ENCODE results near the gene ABHD6. TPM values are rescaled to one million over a fixed set of nuclear protein-coding genes. Genes with fewer than 3 reads are reported as not detected.
"Not testable (repeated sequence)": the region's sequence is repeated elsewhere in the genome, so short reads cannot be mapped to it uniquely, and the experiment has no call there.

ABHD6 gene
- total RNA-seq, 1 donor from 2014 or later, result 3.0 TPM

DNA sequence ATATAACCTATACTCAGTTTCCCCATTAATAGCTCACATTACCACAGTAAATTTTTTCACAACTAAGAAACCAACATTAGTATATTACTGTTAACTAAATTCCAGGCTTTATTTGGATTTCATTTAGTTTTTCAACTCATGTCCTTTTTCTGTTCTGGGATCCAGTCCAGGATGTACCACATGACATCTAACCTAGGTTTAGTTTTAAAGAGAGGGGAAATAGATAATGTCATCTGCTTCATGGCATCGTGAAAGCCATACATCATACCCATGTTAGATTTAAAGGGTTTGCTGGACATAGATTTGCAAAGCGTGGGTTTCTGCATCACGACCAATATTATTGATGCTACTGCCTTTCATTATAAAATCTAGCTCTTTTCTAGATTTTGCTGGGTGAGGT is 35.3 kb downstream of the ABHD6 start:
- Mint-ChIP-seq H3K27me3 (ENCODE audit: unreplicated experiment) (no peaks in the 10 kb centered on the region), H3K9me3 (ENCODE audit: unreplicated experiment) (no peaks in the 10 kb centered on the region), H3K4me3 (ENCODE audit: unreplicated experiment) (no peak overlapping the region), H3K27ac (ENCODE audit: unreplicated experiment) (no peak overlapping the region), H3K4me1 (ENCODE audit: unreplicated experiment) (no peaks in the 10 kb centered on the region), H3K36me3 (ENCODE audit: low read depth, unreplicated experiment) (peaks cover 4% of the 10 kb centered on the region)
- DNase-seq (ENCODE audit: low spot score), result no peak
- TF ChIP-seq, protein P1, sequence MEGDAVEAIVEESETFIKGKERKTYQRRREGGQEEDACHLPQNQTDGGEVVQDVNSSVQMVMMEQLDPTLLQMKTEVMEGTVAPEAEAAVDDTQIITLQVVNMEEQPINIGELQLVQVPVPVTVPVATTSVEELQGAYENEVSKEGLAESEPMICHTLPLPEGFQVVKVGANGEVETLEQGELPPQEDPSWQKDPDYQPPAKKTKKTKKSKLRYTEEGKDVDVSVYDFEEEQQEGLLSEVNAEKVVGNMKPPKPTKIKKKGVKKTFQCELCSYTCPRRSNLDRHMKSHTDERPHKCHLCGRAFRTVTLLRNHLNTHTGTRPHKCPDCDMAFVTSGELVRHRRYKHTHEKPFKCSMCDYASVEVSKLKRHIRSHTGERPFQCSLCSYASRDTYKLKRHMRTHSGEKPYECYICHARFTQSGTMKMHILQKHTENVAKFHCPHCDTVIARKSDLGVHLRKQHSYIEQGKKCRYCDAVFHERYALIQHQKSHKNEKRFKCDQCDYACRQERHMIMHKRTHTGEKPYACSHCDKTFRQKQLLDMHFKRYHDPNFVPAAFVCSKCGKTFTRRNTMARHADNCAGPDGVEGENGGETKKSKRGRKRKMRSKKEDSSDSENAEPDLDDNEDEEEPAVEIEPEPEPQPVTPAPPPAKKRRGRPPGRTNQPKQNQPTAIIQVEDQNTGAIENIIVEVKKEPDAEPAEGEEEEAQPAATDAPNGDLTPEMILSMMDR (IDR thresholded peaks at IDR 0.05; ENCODE audit: unreplicated experiment), result no peak

DNA sequence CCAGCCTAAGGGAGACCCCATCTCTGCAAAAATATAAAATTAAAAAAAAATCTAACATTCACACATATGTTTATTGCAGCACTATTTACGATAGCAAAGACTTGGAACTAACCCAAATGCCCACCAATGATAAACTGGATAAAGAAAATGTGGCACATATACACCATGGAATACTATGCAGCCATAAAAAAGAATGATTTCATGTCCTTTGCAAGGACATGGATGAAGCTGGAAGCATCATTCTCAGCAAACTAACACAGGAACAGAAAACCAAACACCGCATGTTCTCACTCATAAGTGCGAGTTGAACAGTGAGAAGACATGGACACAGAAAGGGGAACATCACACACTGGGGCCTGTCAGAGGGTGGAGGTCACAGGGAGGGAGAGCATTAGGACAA is 35.8 kb downstream of the ABHD6 start:
- H3K27me3 Mint-ChIP-seq (ENCODE audit: unreplicated experiment); H3K36me3 Mint-ChIP-seq (ENCODE audit: low read depth, unreplicated experiment); H3K27ac Mint-ChIP-seq (ENCODE audit: unreplicated experiment); H3K9me3 Mint-ChIP-seq (ENCODE audit: unreplicated experiment); H3K4me3 Mint-ChIP-seq (ENCODE audit: unreplicated experiment); DNase-seq (ENCODE audit: low spot score); H3K4me1 Mint-ChIP-seq (ENCODE audit: unreplicated experiment): not testable (repeated sequence)

DNA sequence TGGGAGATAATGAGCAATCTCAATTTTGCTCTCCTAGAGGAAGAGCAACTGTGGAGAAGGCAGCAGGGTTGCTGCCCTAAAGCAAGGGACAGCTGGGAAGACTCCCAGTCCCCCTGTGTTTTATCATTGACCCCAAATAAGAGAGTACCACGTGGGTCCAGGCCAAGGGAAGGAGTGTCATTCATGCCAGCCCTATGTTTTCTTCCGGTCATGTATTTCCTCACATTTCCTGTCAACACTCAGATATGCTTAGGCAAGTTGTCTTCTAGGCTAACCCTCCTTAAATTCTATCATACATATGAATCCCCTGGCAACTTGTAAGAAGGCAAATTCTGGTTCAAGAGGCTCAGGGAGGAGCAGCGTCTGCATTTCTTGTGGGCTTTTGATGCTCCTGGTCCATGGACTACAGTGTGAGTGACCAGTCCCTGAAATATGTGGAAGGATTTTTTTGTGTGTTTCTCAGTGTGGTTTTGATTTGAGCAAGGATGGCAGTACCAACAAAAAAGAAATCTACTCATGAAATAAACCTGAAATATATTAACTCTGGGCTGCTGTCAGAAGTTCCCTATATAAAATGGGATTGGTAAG is 36.5 kb downstream of the ABHD6 start:
- H3K9me3 Mint-ChIP-seq (ENCODE audit: unreplicated experiment), result no peaks in the 10 kb centered on the region
- TF ChIP-seq, protein P1 (IDR thresholded peaks at IDR 0.05; ENCODE audit: unreplicated experiment), result no peak
- DNase-seq (ENCODE audit: low spot score), result no peak
- H3K4me3 Mint-ChIP-seq (ENCODE audit: unreplicated experiment), result no peak overlapping the region
- no peaks in the 10 kb centered on the region for H3K27me3 Mint-ChIP-seq (ENCODE audit: unreplicated experiment)
- H3K4me1 Mint-ChIP-seq (ENCODE audit: unreplicated experiment), result no peaks in the 10 kb centered on the region
- peaks cover 4% of the 10 kb centered on the region for H3K36me3 Mint-ChIP-seq (ENCODE audit: low read depth, unreplicated experiment)
- H3K27ac Mint-ChIP-seq (ENCODE audit: unreplicated experiment), result no peak overlapping the region

DNA sequence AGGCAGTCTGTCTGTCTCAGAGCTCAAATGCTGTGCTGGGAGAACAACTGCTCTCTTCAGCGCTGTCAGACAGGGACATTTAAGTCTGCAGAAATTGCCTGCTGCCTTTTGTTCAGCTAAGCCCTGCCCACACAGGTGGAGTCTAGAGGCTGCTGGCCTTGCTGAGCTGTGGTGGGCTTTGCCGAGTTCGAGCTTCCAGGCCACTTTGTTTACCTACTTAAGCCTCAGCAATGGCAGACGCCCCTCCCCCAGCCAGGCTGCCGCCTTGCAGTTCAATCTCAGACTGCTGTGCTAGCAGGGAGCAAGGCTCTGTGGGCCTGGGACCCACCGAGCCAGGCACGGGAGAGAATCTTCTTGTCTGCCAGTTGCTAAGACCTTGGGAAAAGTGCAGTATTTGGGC is 43.5 kb downstream of the ABHD6 start:
- Mint-ChIP-seq H3K4me1 (ENCODE audit: unreplicated experiment) (no peaks in the 10 kb centered on the region), H3K27me3 (ENCODE audit: unreplicated experiment) (no peaks in the 10 kb centered on the region), H3K27ac (ENCODE audit: unreplicated experiment) (no peak overlapping the region), H3K9me3 (ENCODE audit: unreplicated experiment) (no peaks in the 10 kb centered on the region), H3K4me3 (ENCODE audit: unreplicated experiment) (no peak overlapping the region), H3K36me3 (ENCODE audit: low read depth, unreplicated experiment) (peaks cover 15% of the 10 kb centered on the region)
- TF ChIP-seq, protein P1 (IDR thresholded peaks at IDR 0.05; ENCODE audit: unreplicated experiment), result no peak
- no peak for DNase-seq (ENCODE audit: low spot score)

DNA sequence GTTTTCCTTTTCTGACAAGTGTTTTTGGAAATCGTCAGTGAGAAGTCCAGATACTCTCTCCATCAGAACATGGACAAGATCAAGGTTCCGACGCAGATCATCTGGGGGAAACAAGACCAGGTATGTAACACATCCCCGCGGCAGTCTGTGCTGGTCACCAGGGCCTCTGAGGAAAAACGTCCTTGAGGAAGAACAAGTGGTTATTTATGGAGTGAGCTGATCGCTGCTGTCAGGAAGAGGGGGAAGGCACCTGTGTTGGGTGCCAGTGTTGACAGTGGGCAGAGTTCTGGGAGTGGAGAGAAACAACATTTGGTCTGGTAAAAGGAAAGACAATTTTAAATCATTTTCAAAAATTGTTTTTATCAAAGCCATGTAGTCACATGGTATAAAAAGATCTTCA is 47.7 kb downstream of the ABHD6 start:
- DNase-seq (ENCODE audit: low spot score), result no peak
- peaks cover 19% of the 10 kb centered on the region for H3K36me3 Mint-ChIP-seq (ENCODE audit: low read depth, unreplicated experiment)
- H3K27me3 Mint-ChIP-seq (ENCODE audit: unreplicated experiment), result no peaks in the 10 kb centered on the region
- H3K27ac Mint-ChIP-seq (ENCODE audit: unreplicated experiment), result no peak overlapping the region
- TF ChIP-seq, protein P1 (IDR thresholded peaks at IDR 0.05; ENCODE audit: unreplicated experiment), result no peak
- H3K4me1 Mint-ChIP-seq (ENCODE audit: unreplicated experiment), result no peaks in the 10 kb centered on the region
- no peak overlapping the region for H3K4me3 Mint-ChIP-seq (ENCODE audit: unreplicated experiment)
- H3K9me3 Mint-ChIP-seq (ENCODE audit: unreplicated experiment), result no peaks in the 10 kb centered on the region
